Kidney capillary endothelial cell (primary cell): ENCODE results near the gene KRTAP2-1.
"Not testable (repeated sequence)": the region's sequence is repeated elsewhere in the genome, so short reads cannot be mapped to it uniquely, and the experiment has no call there.

Experiments used
- DNase-seq: peaks from one replicate; pipeline ENCODE4 v3.0.0-alpha.2; 2018; ENCODE audit warnings: low spot score

KRTAP2-1 gene

GRCh38 chr17:41012326-41013120, 34.6 kb downstream of the KRTAP2-1 start:
- DNase-seq, result no peak

GRCh38 chr17:41010441-41010840, 36.7 kb downstream of the KRTAP2-1 start:
- DNase-seq, result no peak

GRCh38 chr17:41009936-41010335, 37.2 kb downstream of the KRTAP2-1 start:
- no peak for DNase-seq

GRCh38 chr17:41009301-41009760, 37.8 kb downstream of the KRTAP2-1 start:
- DNase-seq, result no peak

- DNase-seq, result no peak
Measured at GRCh38 chr17:41008811-41009210, 38.3 kb downstream of the KRTAP2-1 start, which contains the start of gene KRTAP3-1. Gene KRTAP3-1 (minus strand): TSS chr17:41009128. CDS start chr17:41009074, 54 bp downstream.

GRCh38 chr17:41004397-41004796, 42.7 kb downstream of the KRTAP2-1 start:
- no peak for DNase-seq

- no peak for DNase-seq
Measured at GRCh38 chr17:41003926-41004325, 43.2 kb downstream of the KRTAP2-1 start.

GRCh38 chr17:41002814-41003213, 44.3 kb downstream of the KRTAP2-1 start:
- no peak for DNase-seq

GRCh38 chr17:41001795-41002194, 45.3 kb downstream of the KRTAP2-1 start:
- DNase-seq, result no peak

GRCh38 chr17:40999563-40999962, 47.6 kb downstream of the KRTAP2-1 start, which contains the start of gene KRTAP3-2:
Gene KRTAP3-2 (minus strand): TSS chr17:40999906. CDS start chr17:40999853, 53 bp downstream.
- DNase-seq, result not testable (repeated sequence)

- no peak for DNase-seq
Measured at GRCh38 chr17:40997361-40997760, 49.8 kb downstream of the KRTAP2-1 start.

- DNase-seq, result no peak
Measured at GRCh38 chr17:40996829-40997228, 50.3 kb downstream of the KRTAP2-1 start.
